Esophagus squamous epithelium (tissue), 4 donors: ENCODE results near the gene NUP50.

Experiments used
- POLR2A ChIP-seq, 4 donors: fragments of 450-650 bp; IDR thresholded peaks; one replicate each; pipeline ENCODE4 v1.6.1; 2017; ENCODE audit warnings: antibody characterized with exemption in 4 of 4, mild to moderate bottlenecking in 4 of 4, moderate library complexity in 3 of 4
- TF ChIP-seq, protein P1 (sequence below), 6 experiments: fragments of 450-650 bp in 4 of 6; fragments of 200-600 bp in 2 of 6; sonication (generic) in 2 of 6; IDR thresholded peaks; one replicate each; pipeline ENCODE4 v1.5.1; 2016 to 2019; ENCODE audit warnings: antibody characterized with exemption in 6 of 6, mild to moderate bottlenecking in 4 of 6, moderate library complexity in 4 of 6

DNA sequence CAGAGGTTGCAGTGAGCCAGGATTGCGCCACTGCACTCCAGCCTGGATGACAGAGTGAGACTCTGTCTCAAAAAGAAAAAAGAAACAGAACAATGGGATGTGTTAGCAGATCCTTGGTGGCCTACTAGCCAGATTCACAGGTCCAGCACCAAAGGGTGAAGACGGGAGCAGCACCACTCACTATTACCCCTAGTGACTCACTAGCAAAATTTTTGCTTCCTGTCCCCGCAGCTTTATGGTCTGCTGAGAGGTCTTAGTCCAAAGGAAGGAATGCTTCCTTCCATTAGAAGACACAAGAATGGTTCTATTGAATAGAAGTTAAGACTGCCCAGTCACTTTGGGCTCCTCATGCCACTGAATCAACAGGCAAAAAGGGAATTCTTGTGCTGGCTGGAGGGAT lies 35.9 kb upstream of the NUP50 start:
- TF ChIP-seq POLR2A (IDR thresholded peaks at IDR 0.05): no peak
- TF ChIP-seq, protein P1, sequence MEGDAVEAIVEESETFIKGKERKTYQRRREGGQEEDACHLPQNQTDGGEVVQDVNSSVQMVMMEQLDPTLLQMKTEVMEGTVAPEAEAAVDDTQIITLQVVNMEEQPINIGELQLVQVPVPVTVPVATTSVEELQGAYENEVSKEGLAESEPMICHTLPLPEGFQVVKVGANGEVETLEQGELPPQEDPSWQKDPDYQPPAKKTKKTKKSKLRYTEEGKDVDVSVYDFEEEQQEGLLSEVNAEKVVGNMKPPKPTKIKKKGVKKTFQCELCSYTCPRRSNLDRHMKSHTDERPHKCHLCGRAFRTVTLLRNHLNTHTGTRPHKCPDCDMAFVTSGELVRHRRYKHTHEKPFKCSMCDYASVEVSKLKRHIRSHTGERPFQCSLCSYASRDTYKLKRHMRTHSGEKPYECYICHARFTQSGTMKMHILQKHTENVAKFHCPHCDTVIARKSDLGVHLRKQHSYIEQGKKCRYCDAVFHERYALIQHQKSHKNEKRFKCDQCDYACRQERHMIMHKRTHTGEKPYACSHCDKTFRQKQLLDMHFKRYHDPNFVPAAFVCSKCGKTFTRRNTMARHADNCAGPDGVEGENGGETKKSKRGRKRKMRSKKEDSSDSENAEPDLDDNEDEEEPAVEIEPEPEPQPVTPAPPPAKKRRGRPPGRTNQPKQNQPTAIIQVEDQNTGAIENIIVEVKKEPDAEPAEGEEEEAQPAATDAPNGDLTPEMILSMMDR (IDR thresholded peaks at IDR 0.05): no peak
